Neutrophil (primary cell): ENCODE measurements around the gene POMC.

Experiments
- H3K27ac ChIP-seq: fragments of 200-600 bp; sonication (generic); 2 replicates; pipeline ENCODE4 v1.5.1; 2016; ENCODE audit warnings: mild to moderate bottlenecking, moderate library complexity
- H3K27me3 ChIP-seq: fragments of 200-600 bp; sonication (generic); 2 replicates; pipeline ENCODE4 v1.6.0; 2016; ENCODE audit warnings: mild to moderate bottlenecking
- H3K36me3 ChIP-seq: fragments of 200-600 bp; sonication (generic); 2 replicates; pipeline ENCODE4 v1.5.1; 2017
- H3K4me1 ChIP-seq, 2 experiments: fragments of 200-600 bp in 1 of 2; sonication (generic) in 1 of 2; 1 replicate in 1 of 2; 2 replicates in 1 of 2; pipeline versions ENCODE4 v1.5.1 to v1.6.1; 2013 to 2016; ENCODE audit warnings: low read depth in 1 of 2, low read length in 1 of 2, mild to moderate bottlenecking in 1 of 2, moderate library complexity in 1 of 2; ENCODE audit not compliant: control insufficient read depth in 1 of 2, insufficient read depth in 1 of 2
- H3K4me3 ChIP-seq, 2 experiments: fragments of 200-600 bp in 1 of 2; sonication (generic) in 1 of 2; 1 replicate in 1 of 2; 2 replicates in 1 of 2; pipeline ENCODE4 v1.5.1; 2013 to 2016; ENCODE audit warnings: low read depth in 1 of 2, low read length in 1 of 2, mild to moderate bottlenecking in 1 of 2, moderate library complexity in 1 of 2
- H3K9me3 ChIP-seq: fragments of 200-600 bp; sonication (generic); 2 replicates; pipeline ENCODE4 v1.5.1; 2016
- TF ChIP-seq, protein P1 (sequence below): fragments of 200-600 bp; sonication (generic); IDR thresholded peaks from 2 replicates; pipeline ENCODE4 v1.5.1; 2016; ENCODE audit warnings: antibody characterized with exemption

The POMC gene

DNA sequence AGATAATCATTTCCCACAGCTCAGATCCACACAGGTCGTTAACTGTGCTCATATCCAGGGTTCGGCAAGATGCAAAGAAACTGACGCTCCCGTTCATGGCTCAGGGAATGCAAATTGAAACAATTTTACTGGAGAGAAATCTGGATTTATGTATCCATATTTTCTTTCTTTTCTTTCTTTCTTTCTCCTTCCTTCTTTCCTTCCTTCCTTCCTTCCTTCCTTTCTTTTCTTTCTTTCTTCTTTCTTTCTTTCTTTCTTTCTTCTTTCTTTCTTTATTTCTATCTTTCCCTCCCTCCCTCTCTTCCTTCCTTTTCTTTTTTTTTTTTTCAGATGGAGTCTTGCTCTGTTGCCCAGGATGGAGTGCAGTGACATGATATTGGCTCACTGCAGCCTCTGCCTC, 20.0 kb upstream of the POMC start:
- TF ChIP-seq, protein P1, sequence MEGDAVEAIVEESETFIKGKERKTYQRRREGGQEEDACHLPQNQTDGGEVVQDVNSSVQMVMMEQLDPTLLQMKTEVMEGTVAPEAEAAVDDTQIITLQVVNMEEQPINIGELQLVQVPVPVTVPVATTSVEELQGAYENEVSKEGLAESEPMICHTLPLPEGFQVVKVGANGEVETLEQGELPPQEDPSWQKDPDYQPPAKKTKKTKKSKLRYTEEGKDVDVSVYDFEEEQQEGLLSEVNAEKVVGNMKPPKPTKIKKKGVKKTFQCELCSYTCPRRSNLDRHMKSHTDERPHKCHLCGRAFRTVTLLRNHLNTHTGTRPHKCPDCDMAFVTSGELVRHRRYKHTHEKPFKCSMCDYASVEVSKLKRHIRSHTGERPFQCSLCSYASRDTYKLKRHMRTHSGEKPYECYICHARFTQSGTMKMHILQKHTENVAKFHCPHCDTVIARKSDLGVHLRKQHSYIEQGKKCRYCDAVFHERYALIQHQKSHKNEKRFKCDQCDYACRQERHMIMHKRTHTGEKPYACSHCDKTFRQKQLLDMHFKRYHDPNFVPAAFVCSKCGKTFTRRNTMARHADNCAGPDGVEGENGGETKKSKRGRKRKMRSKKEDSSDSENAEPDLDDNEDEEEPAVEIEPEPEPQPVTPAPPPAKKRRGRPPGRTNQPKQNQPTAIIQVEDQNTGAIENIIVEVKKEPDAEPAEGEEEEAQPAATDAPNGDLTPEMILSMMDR: no peak
- no peaks in the 10 kb centered on the region for H3K9me3 ChIP-seq
- H3K36me3 ChIP-seq: no peaks in the 10 kb centered on the region
- H3K27ac ChIP-seq: no peak overlapping the region
- no peak overlapping the region for H3K4me3 ChIP-seq
- H3K27me3 ChIP-seq: no peaks in the 10 kb centered on the region
- H3K4me1 ChIP-seq: no peaks in the 10 kb centered on the region

DNA sequence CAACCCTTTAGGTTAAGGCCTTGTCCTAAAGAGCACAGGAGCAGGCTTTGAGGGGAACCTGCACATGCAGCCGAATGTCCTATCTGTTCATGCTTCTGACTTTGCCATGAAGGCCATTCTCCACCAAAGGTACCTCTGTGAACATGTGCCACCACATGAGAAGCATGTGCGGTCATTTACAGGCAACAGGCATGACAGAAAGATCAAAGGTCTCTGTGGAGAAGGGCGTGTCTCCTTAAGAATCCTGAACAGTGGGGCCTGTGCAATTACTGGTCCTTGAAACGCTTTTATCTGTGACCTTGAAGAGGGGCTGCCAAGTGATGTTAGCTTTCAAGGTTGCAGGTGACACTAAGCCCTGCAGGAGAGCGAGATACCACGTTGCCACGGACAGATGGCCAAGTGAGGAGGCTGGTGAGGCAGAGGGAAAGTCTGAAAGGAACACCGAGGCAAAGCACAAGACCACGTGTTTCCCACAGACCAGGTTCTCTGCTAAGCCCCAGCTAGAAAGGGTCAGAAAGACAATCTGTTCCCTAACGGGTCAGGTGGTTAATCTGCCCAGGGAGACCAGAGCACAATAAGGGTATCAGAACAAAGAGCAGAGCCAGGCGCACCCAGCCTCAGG, 19.5 kb upstream of the POMC start:
- Histone ChIP-seq H3K27me3 (no peaks in the 10 kb centered on the region), H3K27ac (no peak overlapping the region), H3K4me1 (no peaks in the 10 kb centered on the region), H3K4me3 (no peak overlapping the region), H3K36me3 (no peaks in the 10 kb centered on the region), H3K9me3 (no peaks in the 10 kb centered on the region)
- TF ChIP-seq, protein P1: no peak

DNA sequence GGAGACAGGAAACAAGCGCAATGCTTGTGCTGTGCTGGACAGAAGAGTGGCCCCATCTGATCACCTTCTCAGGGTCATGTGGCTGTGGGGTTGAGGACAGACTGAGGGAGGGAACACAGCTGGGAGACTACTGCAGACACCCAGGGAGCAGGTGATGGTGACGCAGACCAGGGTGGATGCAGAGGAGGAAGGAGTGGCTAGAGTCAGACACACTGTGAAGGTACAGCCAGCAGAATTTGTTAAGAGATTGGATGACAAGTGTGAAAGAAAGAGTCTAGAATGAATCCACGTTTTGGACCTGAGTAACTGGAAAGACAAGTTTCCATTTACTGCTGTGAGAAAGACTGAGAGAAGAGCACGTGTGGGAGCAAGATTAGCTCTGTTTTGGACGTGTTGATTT, 15.9 kb upstream of the POMC start:
- Histone ChIP-seq H3K27ac (no peak overlapping the region), H3K4me3 (no peak overlapping the region), H3K27me3 (peaks cover 11% of the 10 kb centered on the region), H3K36me3 (no peaks in the 10 kb centered on the region), H3K4me1 (no peaks in the 10 kb centered on the region), H3K9me3 (no peaks in the 10 kb centered on the region)
- TF ChIP-seq, protein P1: no peak

DNA sequence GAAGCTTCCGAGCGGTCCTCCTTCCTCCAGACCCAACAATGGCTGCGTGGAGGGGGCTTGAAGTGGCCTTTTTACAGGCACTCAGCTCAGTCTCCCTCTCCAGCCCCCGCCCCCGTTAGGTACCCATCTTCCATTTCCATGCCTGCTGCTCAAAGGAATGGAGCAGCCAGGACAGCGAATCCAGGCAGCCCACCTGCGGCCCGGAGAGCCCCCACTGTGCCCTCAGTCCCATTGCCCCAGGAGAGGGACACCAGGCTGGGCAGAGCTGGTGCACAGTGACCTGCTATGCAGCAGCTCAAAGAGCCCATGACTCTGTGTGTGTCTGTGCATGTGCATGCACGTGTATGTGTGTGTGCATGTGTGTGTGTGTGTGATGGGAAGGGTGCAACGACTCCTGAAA, 10.6 kb upstream of the POMC start:
- H3K27me3 ChIP-seq: peaks cover 24% of the 10 kb centered on the region
- H3K9me3 ChIP-seq: no peaks in the 10 kb centered on the region

DNA sequence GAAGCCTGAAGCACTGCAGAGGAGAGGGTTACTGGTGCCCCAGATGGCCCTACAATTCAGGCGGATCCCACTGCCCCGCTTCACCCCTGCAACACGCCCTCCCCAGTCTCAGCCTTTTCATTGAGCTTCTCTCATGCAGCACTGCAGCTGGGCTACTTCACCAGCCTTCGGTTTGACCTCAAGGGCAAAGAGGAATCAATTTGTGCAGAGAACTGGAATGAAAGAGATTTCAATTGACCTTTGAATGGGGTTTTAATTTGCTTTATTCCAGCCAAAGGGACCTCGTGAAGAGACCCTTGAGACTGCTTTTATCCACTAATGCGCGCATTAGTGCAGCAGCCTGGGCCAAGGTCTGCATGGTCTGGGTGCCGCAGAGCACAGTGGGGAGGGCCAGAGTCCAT, 8.8 kb upstream of the POMC start:
- H3K9me3 ChIP-seq: no peaks in the 10 kb centered on the region
- TF ChIP-seq, protein P1: no peak

More for the DNA sequence above, 10.6 kb upstream of the POMC start:
- no peak overlapping the region for H3K4me3 ChIP-seq
- H3K36me3 ChIP-seq: no peaks in the 10 kb centered on the region
- no peak overlapping the region for H3K27ac ChIP-seq
- no peaks in the 10 kb centered on the region for H3K4me1 ChIP-seq
- TF ChIP-seq, protein P1: no peak

More for the DNA sequence above, 8.8 kb upstream of the POMC start:
- Histone ChIP-seq H3K27me3 (peaks cover 37% of the 10 kb centered on the region), H3K27ac (no peak overlapping the region), H3K36me3 (no peaks in the 10 kb centered on the region), H3K4me3 (no peak overlapping the region), H3K4me1 (no peaks in the 10 kb centered on the region)
